Measurements from ENCODE around the gene GPR171.
A peak's percentile ranks its signal among the peaks of the same experiment; 100 is the strongest.

Gene GPR171

GRCh38 chr3:151171145-151171757, 31.8 kb downstream of the GPR171 start:
- DNase-seq, result peak; percentile 57 to 65

GRCh38 chr3:151169948-151170679, 32.9 kb downstream of the GPR171 start:
- peak; percentile 68 to 74 for DNase-seq

- DNase-seq, result no peak
These were observed 33.6 kb downstream of the GPR171 start for GRCh38 chr3:151169262-151169947.

GRCh38 chr3:151168269-151169094, 34.5 kb downstream of the GPR171 start:
- peak; percentile 88 to 90 for DNase-seq

DNA sequence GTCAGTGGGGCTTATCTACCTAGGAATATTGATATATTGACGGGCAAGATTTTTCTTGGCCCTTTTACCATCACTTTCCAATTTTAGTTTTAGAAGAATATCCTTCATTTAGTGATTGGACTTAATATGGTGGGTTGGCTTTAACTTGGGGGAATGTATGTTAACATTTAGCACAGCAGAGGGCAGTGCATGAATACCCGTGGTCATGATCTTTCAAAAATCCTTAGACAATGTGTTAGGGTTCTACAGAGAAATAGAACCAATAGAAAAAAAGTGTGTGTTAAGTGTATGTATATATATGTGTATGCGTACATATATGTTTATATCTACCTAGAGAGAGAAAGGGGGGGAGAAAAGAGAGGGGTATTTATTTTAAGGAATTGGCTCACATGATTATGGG, 36.9 kb downstream of the GPR171 start:
- no peak for DNase-seq

GRCh38 chr3:151165226-151165625, 37.8 kb downstream of the GPR171 start:
- DNase-seq, result no peak

GRCh38 chr3:151159806-151160205, 43.2 kb downstream of the GPR171 start:
- no peak for DNase-seq

DNA sequence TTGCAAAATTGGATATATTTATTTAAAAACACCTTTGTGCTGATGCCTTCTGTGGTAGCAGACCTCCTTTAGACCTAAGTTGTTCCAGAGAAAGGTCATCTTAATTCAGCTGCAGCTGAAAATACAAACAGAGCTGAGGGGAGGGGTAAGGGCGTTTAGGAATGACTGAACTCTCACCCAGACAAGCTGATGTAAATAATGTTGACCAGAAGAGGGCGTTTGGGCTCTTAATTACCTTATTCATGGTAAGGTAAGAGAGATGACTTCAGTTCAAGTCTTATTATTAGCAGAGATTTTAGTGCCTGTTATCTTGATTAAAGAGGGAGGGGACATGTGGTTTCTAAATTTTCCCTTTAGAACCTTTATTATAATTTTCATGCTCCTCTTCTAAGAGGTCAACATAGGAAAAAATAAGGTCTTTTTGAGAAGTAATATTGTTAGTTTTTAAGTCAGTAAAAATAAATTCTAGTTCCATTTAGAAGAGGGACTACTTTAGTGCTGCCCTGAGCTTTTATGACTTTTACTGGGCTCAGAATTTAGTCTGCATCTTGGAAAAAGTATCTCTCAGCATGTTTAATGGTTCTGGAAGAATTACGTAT, 46.3 kb downstream of the GPR171 start:
- DNase-seq, result no peak

DNA sequence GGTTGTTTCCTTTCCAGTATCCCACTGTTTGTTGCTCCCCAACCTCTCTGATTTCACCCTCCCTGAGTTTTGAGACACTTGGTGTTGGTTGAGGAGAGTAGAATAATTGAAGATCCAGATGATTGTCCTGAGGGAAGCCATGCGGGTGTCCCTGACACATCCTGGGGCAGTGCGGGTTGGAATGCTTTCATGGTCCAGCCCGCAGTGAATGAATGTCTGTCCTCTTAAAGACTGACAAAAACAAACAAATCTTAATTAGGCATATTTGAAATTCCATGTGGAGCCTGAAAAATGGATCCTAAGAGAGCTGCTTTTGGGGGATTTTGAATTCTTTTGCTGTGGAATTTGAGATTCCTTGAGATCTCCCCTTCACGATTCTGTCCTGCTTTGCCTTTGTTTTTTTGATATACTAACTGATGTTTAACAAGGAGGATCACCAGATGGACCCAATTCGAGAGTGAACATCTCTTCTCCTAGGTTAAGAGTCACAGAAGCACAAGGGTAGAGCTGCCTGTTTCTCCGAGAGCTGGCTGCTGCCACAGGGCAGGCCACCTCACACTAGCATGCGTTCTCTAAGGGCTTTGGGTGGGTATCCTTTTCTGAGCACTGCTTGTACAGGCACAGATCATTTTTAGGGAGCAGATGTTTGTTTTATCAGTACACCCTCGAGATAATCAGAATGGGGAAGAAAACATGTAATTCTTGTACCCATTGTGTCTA, 47.4 kb downstream of the GPR171 start:
- no peak for DNase-seq

DNA sequence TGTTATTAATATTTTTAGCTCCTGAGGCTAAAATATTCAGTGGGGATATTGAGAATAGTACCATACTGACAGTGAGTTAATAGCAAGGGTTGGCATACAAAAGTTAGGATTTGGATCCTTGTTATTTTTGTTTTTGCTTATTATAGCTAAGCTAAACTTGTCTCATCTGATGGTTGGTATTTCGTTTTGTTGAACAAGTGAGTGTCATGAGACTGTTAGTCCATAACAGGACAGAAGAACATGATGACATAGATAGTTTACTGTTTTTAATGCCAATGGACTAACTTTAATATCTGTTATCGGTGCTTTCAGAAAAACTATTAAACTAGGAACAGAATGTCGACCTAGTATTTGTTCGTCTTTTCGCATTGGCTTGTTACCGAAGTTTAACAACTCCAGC, 48.5 kb downstream of the GPR171 start:
- DNase-seq, result no peak

DNA sequence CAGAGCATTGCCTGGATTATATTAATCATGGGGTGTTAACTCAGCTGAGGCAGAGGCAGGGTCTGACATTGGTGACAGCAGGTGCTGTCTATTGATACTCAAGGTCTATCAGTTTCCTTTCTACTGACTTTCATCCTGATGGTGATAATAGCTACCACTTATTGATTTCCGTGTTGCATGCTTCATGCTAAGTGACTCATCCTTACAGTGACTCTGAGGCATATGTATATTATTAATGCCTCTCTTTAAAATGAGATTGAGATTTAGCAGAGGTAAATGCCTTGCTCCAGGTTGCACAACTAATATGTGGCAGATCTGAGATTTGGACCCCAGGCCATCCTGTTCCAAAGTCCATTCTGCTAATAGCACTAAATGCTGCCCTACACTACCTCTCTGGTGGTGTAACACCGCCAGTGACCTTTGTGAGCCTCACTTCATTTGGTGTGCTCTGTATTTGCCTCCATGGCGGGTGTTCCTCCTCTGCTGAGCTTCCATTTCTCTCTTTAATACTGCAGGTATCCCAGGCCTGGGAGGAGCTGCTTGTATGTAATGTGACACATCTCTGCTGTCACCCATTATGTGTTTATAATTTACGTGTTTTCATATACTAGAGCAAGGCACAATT, 50.4 kb downstream of the GPR171 start:
- DNase-seq, result no peak

All from activated T-cell treated with anti-CD3 and anti-CD28 coated beads, Interleukin-2, amount 50 U/mL, for 48 hours (primary cell).